Right lobe of liver (tissue), 4 donors: ENCODE data around the gene NKAPD1.

ENCODE experiments used
- CTCF ChIP-seq, 4 donors: fragments of 200-600 bp in 3 of 4; fragments of 450-650 bp in 1 of 4; IDR thresholded peaks; one replicate each; pipeline versions ENCODE4 v1.5.1 to v1.8.0; 2016 to 2022; ENCODE audit warnings: antibody characterized with exemption in 4 of 4, mild to moderate bottlenecking in 2 of 4
- POLR2A ChIP-seq: fragments of 450-650 bp; IDR thresholded peaks from one replicate; pipeline ENCODE4 v1.6.1; 2017; ENCODE audit warnings: antibody characterized with exemption, mild to moderate bottlenecking
- donor health status: DM: no; HTN: no; CAD: no.
- donor health status: DM: no; HTN: no; CAD: no.
- donor health status: DM: no; HTN: yes; CAD: no.

- TF ChIP-seq CTCF (IDR thresholded peaks at IDR 0.05) (no peak), POLR2A (no peak)
Measured at GRCh38 chr11:112121981-112122615, 48.0 kb downstream of the NKAPD1 start.
